DOHH2 (cell line): Measurements from ENCODE around the gene HAL.

Experiments used
- H3F3A ChIP-seq: fragments of 200-600 bp; sonication (generic), shearing (Covaris generic); 2 replicates; pipeline ENCODE4 v1.6.0; 2016; ENCODE audit warnings: antibody characterized with exemption, mild to moderate bottlenecking; ENCODE audit not compliant: control insufficient read depth, insufficient read depth
- H3K27ac ChIP-seq: fragments of 200-600 bp; sonication (generic); 2 replicates; pipeline ENCODE4 v1.5.1; 2014; ENCODE audit warnings: low read depth, mild to moderate bottlenecking, low read length, moderate library complexity
- H3K27me3 ChIP-seq: fragments of 200-600 bp; sonication (generic); 2 replicates; pipeline ENCODE4 v1.6.1; 2014; ENCODE audit warnings: mild to moderate bottlenecking, low read length, mixed read lengths; ENCODE audit not compliant: control insufficient read depth
- H3K36me3 ChIP-seq: fragments of 200-600 bp; sonication (generic); 2 replicates; pipeline ENCODE4 v1.6.1; 2014; ENCODE audit warnings: mild to moderate bottlenecking, low read length, moderate library complexity, mixed read lengths; ENCODE audit not compliant: control insufficient read depth
- H3K4me1 ChIP-seq: fragments of 200-600 bp; sonication (generic); 2 replicates; pipeline ENCODE4 v1.6.1; 2014; ENCODE audit warnings: mild to moderate bottlenecking, low read length, mixed read lengths; ENCODE audit not compliant: control insufficient read depth
- H3K4me2 ChIP-seq: fragments of 200-600 bp; sonication (generic); 2 replicates; pipeline ENCODE4 v1.6.0; 2014; ENCODE audit warnings: mild to moderate bottlenecking, low read length, moderate library complexity
- H3K4me3 ChIP-seq: fragments of 200-600 bp; sonication (generic); 2 replicates; pipeline ENCODE4 v1.5.1; 2014; ENCODE audit warnings: mild to moderate bottlenecking, low read length, mixed read lengths
- H3K79me2 ChIP-seq: fragments of 200-600 bp; sonication (generic); 2 replicates; pipeline ENCODE4 v1.6.1; 2014; ENCODE audit warnings: mild to moderate bottlenecking, low read length, mixed read lengths; ENCODE audit not compliant: control insufficient read depth
- H3K9me2 ChIP-seq: fragments of 200-600 bp; sonication (generic); replicated peaks from 2 replicates; pipeline ENCODE4 v1.6.1; 2014; ENCODE audit warnings: mild to moderate bottlenecking, low read length, mixed read lengths; ENCODE audit not compliant: control insufficient read depth
- H3K9me3 ChIP-seq: fragments of 200-600 bp; sonication (generic); 2 replicates; pipeline ENCODE4 v1.6.1; 2014; ENCODE audit warnings: antibody characterized with exemption, low read length, mixed read lengths; ENCODE audit not compliant: control insufficient read depth, insufficient read depth
- H4K20me1 ChIP-seq: fragments of 200-600 bp; sonication (generic); 2 replicates; pipeline ENCODE4 v1.6.0; 2014; ENCODE audit warnings: low read depth, mild to moderate bottlenecking, antibody characterized with exemption, low read length, moderate library complexity; ENCODE audit not compliant: control insufficient read depth, insufficient read depth
- CTCF ChIP-seq: fragments of 200-600 bp; sonication (generic); IDR thresholded peaks from one replicate; pipeline ENCODE4 v1.5.1; 2014; ENCODE audit warnings: antibody characterized with exemption, mild to moderate bottlenecking, low read depth, low read length; ENCODE audit not compliant: poor library complexity, severe bottlenecking
- EZH2phosphoT487 ChIP-seq: fragments of 200-600 bp; sonication (generic); IDR thresholded peaks from 2 replicates; pipeline ENCODE4 v1.6.1; 2017; ENCODE audit warnings: borderline replicate concordance, mild to moderate bottlenecking, antibody characterized with exemption, low read length, moderate library complexity, mixed read lengths

Gene HAL

GRCh38 chr12:96028538-96028937, 32.4 kb upstream of the HAL start:
- Histone ChIP-seq H3K36me3 (peaks cover 51% of the 10 kb centered on the region), H3K9me3 (no peaks in the 10 kb centered on the region), H3K4me2 (no peak overlapping the region), H3K27me3 (no peaks in the 10 kb centered on the region), H3K27ac (no peak overlapping the region), H3K4me3 (no peak overlapping the region), H3K4me1 (peaks cover 18% of the 10 kb centered on the region), H3K79me2 (peaks cover 41% of the 10 kb centered on the region), H3F3A (no peaks in the 10 kb centered on the region), H3K9me2 (no peaks in the 10 kb centered on the region), H4K20me1 (peaks cover 5% of the 10 kb centered on the region; the same call in 1 of the 2 replicates)
- no peak for TF ChIP-seq CTCF
- no peak for TF ChIP-seq EZH2phosphoT487

GRCh38 chr12:96026331-96026730, 30.2 kb upstream of the HAL start:
- H3K4me2 ChIP-seq = no peak overlapping the region
- no peak for TF ChIP-seq EZH2phosphoT487
- no peak for TF ChIP-seq CTCF
- no peaks in the 10 kb centered on the region for H3K27me3 ChIP-seq
- H4K20me1 ChIP-seq = no peaks in the 10 kb centered on the region
- H3K9me3 ChIP-seq = no peaks in the 10 kb centered on the region
- H3K4me1 ChIP-seq = peaks cover 12% of the 10 kb centered on the region
- H3K36me3 ChIP-seq = peaks cover 70% of the 10 kb centered on the region
- H3K79me2 ChIP-seq = peaks cover 20% of the 10 kb centered on the region
- H3K9me2 ChIP-seq = no peaks in the 10 kb centered on the region
- no peak overlapping the region for H3K4me3 ChIP-seq
- H3K27ac ChIP-seq = no peak overlapping the region
- H3F3A ChIP-seq = no peaks in the 10 kb centered on the region; the same call in 1 of the 2 replicates

- peaks cover 73% of the 10 kb centered on the region for H3K36me3 ChIP-seq
Observed at GRCh38 chr12:96025518-96025917, 29.4 kb upstream of the HAL start.

GRCh38 chr12:96020314-96021003, 24.3 kb upstream of the HAL start:
- Histone ChIP-seq H3K9me2 (no peaks in the 10 kb centered on the region), H3K4me2 (peak overlapping the region; percentile 36)

More at GRCh38 chr12:96025518-96025917, 29.4 kb upstream of the HAL start:
- Histone ChIP-seq H3K79me2 (peaks cover 12% of the 10 kb centered on the region), H3F3A (no peaks in the 10 kb centered on the region; the same call in 1 of the 2 replicates), H4K20me1 (no peaks in the 10 kb centered on the region), H3K4me2 (no peak overlapping the region), H3K4me1 (peaks cover 20% of the 10 kb centered on the region), H3K27ac (no peak overlapping the region), H3K4me3 (no peak overlapping the region), H3K9me3 (no peaks in the 10 kb centered on the region), H3K27me3 (no peaks in the 10 kb centered on the region), H3K9me2 (no peaks in the 10 kb centered on the region)
- TF ChIP-seq EZH2phosphoT487 = no peak

More at GRCh38 chr12:96020314-96021003, 24.3 kb upstream of the HAL start:
- H4K20me1 ChIP-seq = no peaks in the 10 kb centered on the region
- peaks cover 23% of the 10 kb centered on the region for H3K4me1 ChIP-seq
- no peaks in the 10 kb centered on the region for H3K27me3 ChIP-seq
- TF ChIP-seq EZH2phosphoT487 = no peak
- no peak for TF ChIP-seq CTCF
- no peaks in the 10 kb centered on the region for H3K9me3 ChIP-seq
- peaks cover 68% of the 10 kb centered on the region for H3K36me3 ChIP-seq
- no peaks in the 10 kb centered on the region; the same call in 1 of the 2 replicates for H3F3A ChIP-seq
- no peaks in the 10 kb centered on the region for H3K79me2 ChIP-seq
- peak overlapping the region; percentile 28 for H3K4me3 ChIP-seq
- H3K27ac ChIP-seq = peak overlapping the region; percentile 57
